CD4-positive, alpha-beta T cell treated with Interferon alpha-2 for 1 hour (primary cell): Measurements from ENCODE around the gene PAEP.

ENCODE experiments used
- DNase-seq, 2 donors: peaks; one replicate each; pipeline ENCODE4 v3.0.0-alpha.2; 2020 to 2022

Gene PAEP

GRCh38 chr9:135602789-135603481, 41.4 kb downstream of the PAEP start:
- DNase-seq = peak in 1 of 2 donors; percentile 53

DNA sequence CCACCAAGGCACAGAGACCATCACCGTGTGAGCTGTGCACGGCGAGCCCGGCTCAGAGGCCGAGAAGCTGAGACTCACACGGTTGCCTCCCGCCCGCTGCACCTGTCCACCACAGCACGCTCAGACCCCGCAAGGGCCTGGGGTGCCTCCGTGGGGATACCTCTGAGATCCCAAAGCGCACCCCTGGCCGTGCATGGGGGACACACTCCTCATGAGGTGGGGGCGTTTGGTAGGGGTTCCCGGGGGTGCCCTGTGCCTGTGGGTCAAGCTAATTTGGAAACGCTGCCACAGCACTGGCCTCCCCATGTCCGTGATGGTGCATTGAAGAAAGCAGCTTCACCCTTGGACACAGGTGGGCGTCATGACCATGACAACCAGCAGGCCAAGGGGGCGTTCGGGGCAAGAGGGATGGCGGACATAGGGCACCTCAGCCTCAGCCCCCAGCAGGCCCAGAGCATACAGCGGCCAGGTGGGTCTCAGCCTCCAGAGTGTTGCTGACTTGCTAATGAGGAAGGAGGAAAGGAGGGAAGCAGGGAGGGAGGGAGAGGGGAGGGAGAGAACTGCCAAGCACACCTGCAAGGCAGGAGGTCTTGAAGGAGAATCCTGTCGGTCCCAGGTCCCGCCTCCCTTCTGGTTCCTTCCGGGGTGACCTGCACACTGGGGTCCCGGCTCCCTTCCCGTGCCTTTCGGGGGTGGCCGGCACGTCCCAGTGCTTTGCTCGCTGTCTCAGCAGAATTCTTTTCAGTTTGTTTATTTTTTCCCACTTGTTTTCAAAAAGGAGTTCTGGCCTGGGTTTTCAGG, 43.1 kb downstream of the PAEP start:
- DNase-seq = no peak

DNA sequence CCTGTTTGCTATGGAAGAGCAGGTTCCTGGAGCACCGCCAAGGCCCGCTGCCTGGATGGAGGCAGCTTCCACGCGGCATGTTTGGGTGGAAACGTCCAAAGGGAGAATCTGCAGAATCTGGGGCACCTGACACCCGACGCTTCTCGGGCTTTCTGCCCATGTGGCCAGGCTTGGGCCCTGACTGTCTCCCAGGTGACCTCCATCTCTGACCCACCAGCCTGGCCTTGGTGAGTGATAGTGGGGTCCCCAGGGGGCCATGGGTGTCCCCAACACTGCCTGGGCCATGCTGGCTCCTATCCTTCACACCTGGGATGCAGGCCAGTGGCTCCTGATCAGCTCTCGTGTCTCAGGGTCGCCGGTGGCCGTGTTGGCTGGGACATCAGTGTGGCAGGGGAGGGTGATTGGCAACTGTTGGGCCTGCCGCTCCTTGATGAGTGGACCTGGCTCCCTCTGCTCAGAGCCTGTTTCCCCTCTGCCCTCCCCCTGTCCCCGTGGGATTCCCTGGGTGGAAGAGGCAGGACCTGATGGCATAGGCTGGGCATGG, 43.8 kb downstream of the PAEP start:
- DNase-seq = no peak

DNA sequence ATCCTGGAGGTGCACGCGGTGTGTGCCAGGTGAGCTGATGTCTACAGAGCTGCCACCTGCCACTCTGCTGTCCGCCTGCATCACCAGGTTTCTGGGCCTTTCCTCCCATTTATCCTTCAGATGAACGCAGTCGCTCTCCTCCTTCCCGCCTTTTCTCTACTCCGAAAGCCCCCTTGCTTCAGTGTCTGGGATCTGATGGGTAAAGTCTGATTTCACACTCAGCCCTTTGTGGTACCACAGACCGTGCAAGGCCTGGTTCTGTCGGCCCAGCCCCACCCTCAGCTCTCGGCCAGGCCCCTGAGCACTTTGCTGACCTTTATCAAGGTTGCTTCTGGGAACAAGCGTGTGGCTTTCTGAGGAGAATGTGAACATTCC, 45.3 kb downstream of the PAEP start:
- DNase-seq = no peak

- no peak for DNase-seq
Measured at GRCh38 chr9:135607401-135608293, 46.1 kb downstream of the PAEP start.

GRCh38 chr9:135608294-135608998, 46.9 kb downstream of the PAEP start:
- no peak for DNase-seq

GRCh38 chr9:135608999-135609317, 47.4 kb downstream of the PAEP start:
- no peak for DNase-seq

DNA sequence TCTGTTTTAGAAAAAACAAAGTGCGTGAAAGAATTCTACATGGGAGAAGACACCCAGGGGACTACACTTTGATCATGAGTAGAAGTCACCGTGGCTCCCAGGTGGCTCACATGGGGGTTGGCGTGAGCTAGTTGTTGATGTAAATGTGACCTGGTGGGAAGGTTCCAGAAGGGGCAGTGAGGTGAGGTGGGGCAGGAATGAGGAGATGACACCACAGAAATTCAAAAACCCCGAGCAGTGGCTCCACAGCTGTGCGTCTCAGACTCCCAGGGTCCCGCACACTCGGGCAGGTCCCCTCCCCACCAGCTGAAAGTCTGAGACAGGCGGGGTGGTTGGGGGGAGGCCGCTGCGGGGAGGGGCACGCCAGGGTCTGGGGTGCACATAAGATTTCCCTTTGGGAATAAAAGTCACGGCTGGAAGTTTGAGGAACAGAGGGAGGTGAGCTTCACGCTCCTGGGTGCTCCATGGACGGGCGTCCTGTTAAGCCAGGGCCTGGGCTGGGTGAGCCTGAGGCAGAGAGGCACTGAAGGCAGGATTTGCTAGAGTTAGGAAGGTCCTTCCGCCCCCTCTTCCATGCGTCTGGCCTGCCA, 47.9 kb downstream of the PAEP start:
- DNase-seq = no peak

- DNase-seq = no peak
Measured at GRCh38 chr9:135610290-135611141, 49.0 kb downstream of the PAEP start.

DNA sequence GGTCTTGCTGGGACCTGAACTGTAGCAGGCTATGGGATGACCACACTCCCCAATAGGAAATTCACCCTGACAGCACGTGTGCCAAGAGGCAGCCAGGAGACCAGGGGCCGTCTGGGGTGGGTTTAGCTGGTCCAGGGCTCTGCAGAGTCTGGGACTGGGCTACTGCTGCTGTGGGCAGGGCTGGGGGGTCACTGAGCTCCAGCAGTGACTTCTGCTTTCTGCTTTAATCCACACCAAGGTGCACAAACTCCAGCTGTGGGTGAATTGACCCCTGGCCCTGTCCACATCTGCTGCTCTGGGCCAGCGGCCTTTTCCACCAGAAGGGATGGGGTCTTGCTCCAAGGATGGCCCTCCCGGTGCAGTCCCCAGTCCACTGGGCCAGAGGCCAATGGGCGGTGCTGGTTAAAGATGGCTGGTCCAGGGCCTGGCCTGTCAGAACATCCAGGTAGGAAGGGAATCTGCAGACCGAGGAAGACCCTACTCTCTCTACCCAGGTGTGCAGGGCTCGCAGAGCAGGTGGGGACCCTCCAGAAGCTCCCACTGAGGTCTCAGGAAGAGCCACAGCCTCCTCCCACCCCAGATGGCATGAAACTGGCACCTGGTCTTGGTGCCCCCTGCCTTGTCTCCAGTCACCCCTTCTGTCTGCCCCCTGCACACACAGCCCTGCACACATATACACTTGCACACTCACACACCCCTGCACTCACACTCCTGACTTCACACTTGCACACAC, 49.8 kb downstream of the PAEP start:
- DNase-seq = no peak

DNA sequence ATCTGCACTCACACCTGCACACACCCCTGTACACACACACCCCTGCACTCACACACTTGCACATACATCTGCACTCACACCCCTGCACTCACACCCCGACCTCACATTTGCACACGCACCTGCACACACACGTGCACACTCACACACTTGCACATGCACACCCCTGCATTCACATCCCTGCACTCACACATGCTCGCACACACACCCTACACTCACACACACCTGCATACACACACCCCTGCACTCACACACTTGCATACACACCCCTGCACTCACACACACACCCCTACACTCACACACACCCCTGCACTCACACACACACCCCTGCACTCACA, 50.3 kb downstream of the PAEP start:
- DNase-seq = no peak

GRCh38 chr9:135612437-135612836, 50.9 kb downstream of the PAEP start:
- DNase-seq = no peak

DNA sequence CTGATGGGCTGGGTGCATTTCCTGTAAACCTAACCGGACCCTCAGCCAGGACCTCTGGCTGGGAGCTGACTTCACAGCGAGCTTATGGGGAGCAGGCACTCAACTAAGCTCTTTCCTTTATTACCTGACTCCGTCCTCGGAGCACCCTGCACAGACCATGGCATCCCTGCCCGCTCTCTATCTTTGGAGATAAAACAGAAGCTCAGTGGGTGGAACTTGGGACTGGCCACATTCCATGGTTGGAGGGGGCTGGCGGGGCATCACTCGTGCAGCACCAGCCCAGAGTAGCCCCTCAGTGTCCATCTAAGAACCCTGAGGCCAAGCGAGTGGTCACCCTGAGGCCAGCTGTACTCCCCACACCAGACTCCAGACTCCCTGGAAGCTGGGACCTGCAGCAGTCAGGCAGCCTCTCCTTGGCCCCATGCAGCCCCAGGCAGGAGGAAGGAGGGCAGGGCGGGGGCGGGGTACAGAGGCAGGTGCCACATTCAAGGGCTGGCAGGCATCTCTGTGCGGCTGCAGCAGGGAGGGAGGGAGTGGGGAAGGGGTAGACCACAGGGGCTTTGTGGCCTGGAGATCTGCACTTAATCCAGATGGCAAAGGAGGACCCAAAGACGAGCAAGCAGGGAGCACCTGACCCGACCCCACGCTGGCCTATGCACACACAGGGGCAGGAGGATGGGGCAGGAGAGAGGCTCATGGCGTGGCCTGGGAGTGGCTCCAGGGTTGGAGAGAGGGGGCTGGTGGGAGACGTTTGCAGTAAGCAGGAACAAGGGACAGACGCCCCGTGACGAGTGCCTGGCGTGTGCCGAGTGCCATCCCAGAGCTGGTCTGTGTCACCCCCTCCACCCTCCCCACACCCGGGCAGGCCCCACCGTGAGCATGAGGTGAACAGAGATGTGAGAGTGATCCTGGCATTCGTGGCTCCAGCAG, 51.7 kb downstream of the PAEP start:
- no peak for DNase-seq

DNA sequence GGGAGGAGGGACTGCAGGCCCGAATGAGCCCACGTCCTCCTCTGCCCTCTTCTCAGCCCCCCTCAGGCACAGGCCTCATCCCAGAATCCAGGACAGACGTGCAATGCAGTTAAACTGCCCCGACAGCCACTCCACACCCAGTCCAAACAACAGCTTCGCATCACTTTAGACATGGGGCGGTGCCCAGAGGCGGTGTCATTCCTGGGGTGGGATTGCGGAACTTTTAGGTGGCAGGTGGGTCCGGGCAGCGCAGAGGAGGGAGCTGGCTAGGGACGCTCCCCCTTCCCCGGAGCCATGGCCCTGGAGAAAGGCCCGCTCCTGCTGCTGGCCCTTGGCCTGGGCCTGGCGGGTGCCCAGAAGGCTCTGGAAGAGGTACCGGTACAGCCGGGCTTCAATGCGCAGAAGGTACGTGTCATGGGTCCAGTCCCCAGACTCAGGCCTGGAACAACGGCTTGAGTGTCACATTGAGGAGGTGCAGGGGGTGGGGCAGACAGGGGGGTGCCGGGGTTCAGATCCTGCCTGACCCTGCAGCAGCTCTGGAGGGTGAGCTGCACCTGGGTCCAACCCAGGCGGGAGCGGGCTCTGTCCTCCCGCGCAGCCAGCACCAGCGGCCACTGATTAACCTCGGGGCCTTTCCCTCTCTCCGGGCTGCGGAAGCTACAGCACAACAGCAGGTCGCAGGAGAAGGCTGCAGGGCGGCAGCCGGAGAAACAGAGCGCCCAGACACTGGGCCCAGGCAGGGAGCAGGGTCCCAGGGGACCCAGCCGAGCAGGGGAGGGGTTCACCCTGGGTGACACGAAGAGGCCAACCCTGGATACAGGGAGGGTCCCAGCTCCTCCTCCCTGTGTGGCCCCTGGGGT, 52.6 kb downstream of the PAEP start:
- DNase-seq = no peak

DNA sequence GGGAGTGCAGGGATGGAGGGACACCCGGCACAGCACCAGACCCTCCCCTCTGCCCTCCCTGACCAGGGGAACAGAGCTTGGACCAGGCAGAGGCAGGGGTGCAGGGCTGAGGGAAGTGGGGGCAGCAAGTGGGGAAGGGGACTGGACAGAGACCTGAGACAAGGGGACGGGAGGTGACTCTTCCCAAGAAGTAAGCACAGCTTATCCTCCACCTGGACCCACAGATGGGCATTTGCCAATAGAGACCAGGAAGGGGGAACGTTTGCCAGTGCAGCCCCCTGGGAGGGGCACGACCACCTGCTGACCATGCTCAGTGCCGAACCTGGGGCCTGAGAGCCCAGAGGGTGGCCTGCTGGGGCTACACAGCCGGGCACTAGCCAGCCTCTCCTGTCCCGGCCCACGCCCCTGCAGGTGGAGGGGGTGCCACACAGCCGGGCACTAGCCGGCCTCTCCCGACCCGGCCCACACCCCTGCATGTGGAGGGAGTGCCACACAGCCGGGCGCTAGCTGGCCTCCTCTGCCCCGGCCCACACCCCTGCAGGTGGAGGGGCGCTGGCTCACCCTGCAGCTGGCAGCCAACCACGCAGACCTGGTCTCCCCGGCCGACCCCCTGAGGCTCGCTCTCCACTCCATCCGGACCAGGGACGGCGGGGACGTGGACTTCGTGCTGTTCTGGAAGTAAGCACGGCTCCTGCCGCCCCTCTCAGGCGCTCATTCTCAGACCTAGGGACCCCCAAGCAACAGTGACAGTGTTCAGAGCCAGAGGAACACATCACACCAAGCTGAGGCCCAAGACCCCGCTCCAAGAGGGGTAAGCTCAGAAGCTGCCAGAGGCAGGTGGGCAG, 53.5 kb downstream of the PAEP start:
- no peak for DNase-seq

DNA sequence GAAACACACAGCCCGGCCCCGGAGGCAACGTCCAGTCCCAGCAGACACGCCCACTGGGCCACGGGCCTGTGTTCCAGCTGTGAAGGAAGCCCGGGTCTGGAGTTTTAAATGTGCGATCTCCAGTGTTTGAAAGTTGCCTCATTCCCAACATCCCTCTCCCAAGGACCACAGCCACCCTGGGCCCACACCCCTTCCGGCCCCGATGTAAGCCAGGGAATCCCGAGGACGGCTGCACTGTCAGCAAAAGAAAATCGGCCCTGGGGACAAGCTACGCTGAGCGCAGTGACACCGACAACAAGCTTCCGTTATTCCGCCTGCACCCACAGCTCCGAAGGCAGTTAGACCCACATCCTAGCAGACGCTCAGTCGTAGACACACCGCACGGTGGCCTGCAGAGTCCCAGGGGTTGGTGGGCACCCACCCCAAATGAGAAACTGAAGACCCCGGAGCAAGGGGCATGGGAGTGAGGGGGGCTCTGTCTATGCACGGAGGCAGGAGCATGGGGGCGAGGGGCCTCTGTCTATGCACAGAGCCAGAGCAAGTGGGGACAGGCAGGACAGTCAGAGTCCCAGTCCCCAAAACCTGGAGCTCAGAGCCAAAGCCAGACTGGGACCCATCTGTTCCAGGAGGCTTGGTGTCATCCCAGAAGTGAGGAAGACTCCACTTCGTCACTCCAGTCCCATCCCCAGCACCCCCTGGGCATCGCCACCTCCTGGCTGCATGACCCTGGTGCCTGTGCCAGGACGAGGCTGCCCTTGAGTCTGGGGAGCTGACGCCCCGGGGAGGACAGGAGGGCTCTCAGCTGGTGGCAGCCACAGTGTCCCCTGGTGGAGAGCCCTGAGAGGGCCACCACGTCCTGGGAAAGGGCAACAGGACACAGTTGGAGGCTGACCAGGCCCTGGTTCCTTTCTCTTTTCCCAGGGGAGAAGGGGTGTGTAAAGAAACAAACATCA, 54.4 kb downstream of the PAEP start:
- no peak for DNase-seq
